ENCODE results near the gene EPAS1. TPM values are rescaled to one million over a fixed set of nuclear protein-coding genes. Genes with fewer than 3 reads are reported as not detected.

EPAS1 gene
- total RNA-seq, 1 experiment from 2014 or later, result 77.3 TPM

DNA sequence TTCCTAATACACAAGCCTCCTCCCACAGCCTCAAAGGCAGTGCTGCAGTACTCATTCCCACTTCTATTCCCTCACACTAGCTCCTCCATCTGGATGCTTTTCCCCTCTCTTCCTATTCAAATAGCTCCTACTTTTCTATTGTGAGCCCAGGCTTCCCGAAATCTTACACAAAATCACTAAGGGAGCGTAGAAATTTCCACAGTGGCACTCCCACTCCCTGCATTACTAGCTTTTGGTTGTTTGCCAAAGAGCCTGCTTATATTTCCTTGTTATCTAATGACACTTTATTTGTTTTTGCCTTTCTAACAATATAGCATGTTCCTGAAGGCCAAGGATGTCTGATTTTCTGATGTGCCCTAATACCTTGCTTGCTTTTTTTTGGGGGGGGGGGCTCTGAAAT lies 10.9 kb downstream of the EPAS1 start:
- no peaks in the 10 kb centered on the region for H3K27me3 Mint-ChIP-seq (ENCODE audit: insufficient read depth, unreplicated experiment)
- Histone ChIP-seq H3K36me3 (ENCODE audit: control insufficient read depth, insufficient read depth, low read length) (peaks cover 2% of the 10 kb centered on the region; the same call in 1 of the 2 replicates), H3K4me3 (ENCODE audit: low read depth, low read length) (no peak overlapping the region), H3K27me3 (replicated peaks; ENCODE audit: control insufficient read depth, insufficient read depth, low read length) (no peaks in the 10 kb centered on the region), H3K9me3 (no peaks in the 10 kb centered on the region), H3K4me1 (peaks cover 72% of the 10 kb centered on the region)
- TF ChIP-seq, protein P1, sequence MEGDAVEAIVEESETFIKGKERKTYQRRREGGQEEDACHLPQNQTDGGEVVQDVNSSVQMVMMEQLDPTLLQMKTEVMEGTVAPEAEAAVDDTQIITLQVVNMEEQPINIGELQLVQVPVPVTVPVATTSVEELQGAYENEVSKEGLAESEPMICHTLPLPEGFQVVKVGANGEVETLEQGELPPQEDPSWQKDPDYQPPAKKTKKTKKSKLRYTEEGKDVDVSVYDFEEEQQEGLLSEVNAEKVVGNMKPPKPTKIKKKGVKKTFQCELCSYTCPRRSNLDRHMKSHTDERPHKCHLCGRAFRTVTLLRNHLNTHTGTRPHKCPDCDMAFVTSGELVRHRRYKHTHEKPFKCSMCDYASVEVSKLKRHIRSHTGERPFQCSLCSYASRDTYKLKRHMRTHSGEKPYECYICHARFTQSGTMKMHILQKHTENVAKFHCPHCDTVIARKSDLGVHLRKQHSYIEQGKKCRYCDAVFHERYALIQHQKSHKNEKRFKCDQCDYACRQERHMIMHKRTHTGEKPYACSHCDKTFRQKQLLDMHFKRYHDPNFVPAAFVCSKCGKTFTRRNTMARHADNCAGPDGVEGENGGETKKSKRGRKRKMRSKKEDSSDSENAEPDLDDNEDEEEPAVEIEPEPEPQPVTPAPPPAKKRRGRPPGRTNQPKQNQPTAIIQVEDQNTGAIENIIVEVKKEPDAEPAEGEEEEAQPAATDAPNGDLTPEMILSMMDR (IDR thresholded peaks at IDR 0.05; ENCODE audit: insufficient read depth in 1 of 2, low read depth in 1 of 2, low read length in 1 of 2, severe bottlenecking in 1 of 2, unreplicated experiment in 1 of 2), result no peak
- DNase-seq, result no peak
- H3K36me3 Mint-ChIP-seq (ENCODE audit: insufficient read depth, unreplicated experiment), result peaks cover 10% of the 10 kb centered on the region
- ChIA-PET CTCF (interaction anchor here (0.9 to 2.0 kb wide), 5 partner anchors 11 to 264 kb away, joined by 3 to 6 read pairs (median 4); partner anchors contain the start of gene EPAS1), POLR2A (interaction anchor here (0.7 kb wide), 1 partner anchor 242 kb away, joined by 6 read pairs; no protein-coding TSS in a partner anchor)
- peak overlapping the region; percentile 59 for H3K4me3 Mint-ChIP-seq (ENCODE audit: unreplicated experiment)
- intact Hi-C loops (cut with micrococcal nuclease; ENCODE audit: unreplicated experiment), result no loop called here
- H3K9me3 Mint-ChIP-seq (ENCODE audit: unreplicated experiment), result peaks cover 9% of the 10 kb centered on the region
- H3K27ac Mint-ChIP-seq (ENCODE audit: unreplicated experiment), result peak overlapping the region; percentile 49
- peaks cover 65% of the 10 kb centered on the region for H3K4me1 Mint-ChIP-seq (ENCODE audit: low read depth, unreplicated experiment)
- BruUV-seq (replicated peaks), result no TSS peak

DNA sequence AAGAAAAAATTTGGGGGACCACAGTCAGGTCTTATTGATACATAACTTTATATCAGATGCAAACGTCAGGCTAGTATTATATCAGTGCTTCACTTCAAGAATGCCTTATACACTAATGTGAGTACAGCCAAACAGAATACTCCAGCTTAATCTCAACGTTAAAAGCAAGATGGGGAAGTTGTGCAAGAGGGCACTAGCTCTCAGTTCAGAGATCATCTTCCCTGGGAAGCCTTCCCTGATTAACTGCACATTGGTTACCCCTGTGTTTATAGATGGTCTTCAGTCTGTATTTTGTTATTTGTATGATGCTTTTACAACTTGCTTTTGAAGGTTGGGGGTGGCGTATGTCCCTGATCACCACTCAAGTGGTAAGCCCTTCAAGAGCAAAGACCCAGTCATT lies 11.4 kb downstream of the EPAS1 start:
- CTCF ChIA-PET, result interaction anchor here (0.9 to 2.0 kb wide), 3 partner anchors 12 to 264 kb away, joined by 3 to 6 read pairs (median 4); partner anchors contain the start of gene EPAS1
- intact Hi-C loops (cut with micrococcal nuclease; ENCODE audit: unreplicated experiment), result no loop called here
- H3K4me1 ChIP-seq, result peaks cover 66% of the 10 kb centered on the region
- TF ChIP-seq, protein P1 (IDR thresholded peaks at IDR 0.05; ENCODE audit: insufficient read depth in 1 of 2, low read depth in 1 of 2, low read length in 1 of 2, severe bottlenecking in 1 of 2, unreplicated experiment in 1 of 2), result no peak
- Mint-ChIP-seq H3K27me3 (ENCODE audit: insufficient read depth, unreplicated experiment) (no peaks in the 10 kb centered on the region), H3K27ac (ENCODE audit: unreplicated experiment) (no peak overlapping the region), H3K9me3 (ENCODE audit: unreplicated experiment) (peaks cover 9% of the 10 kb centered on the region), H3K36me3 (ENCODE audit: insufficient read depth, unreplicated experiment) (peaks cover 10% of the 10 kb centered on the region), H3K4me3 (ENCODE audit: unreplicated experiment) (no peak overlapping the region), H3K4me1 (ENCODE audit: low read depth, unreplicated experiment) (peaks cover 60% of the 10 kb centered on the region)
- no peaks in the 10 kb centered on the region for H3K9me3 ChIP-seq
- DNase-seq, result no peak
- POLR2A ChIA-PET, result interaction anchor here (0.7 kb wide), 1 partner anchor 243 kb away, joined by 6 read pairs; no protein-coding TSS in a partner anchor
- H3K27me3 ChIP-seq (replicated peaks; ENCODE audit: control insufficient read depth, insufficient read depth, low read length), result no peaks in the 10 kb centered on the region
- H3K36me3 ChIP-seq (ENCODE audit: control insufficient read depth, insufficient read depth, low read length), result peaks cover 2% of the 10 kb centered on the region; the same call in 1 of the 2 replicates
- H3K4me3 ChIP-seq (ENCODE audit: low read depth, low read length), result no peak overlapping the region
- no TSS peak for BruUV-seq (replicated peaks)

DNA sequence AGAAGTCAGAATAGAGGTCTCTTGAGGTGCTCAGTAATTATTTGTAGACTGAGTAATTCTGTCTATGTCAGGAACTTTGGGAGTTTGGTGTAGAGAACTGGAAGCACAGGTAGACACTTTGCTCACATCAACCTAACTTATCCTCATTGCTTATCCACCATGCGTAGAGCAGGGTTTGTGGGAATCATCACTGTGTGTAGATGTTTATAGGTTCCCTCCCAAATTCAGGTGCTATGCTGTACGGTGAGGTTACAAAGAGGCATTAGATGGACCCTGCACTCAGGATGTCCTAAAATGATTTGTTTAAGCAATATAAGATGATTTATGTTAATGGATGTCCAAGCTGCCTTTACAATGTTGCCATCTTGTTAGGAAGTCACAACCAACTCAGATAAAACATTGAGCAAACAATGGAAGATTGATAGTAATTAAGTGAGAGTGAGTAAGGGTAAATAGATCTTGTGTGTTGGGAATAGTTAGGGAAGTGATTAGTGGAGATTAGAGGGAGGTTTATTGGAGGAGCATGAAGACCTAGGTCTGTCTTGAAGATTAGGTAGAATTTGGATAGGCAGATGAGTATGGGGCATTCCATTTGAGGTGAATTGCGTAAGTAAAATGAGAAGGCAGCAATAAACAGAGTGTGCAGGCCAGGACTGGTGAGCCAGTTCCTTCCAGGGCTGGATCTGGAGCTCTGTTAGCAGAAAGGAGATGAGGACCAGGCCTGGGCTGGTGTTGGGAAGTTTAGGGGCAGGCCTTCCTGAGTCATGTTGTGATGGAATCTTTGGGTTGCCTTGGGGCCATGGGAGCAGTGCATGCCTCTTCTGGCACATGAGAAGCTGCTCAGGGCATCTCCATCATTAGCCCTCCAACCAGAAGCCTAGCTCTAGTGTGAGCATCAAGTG lies 12.1 kb downstream of the EPAS1 start:
- Mint-ChIP-seq H3K36me3 (ENCODE audit: insufficient read depth, unreplicated experiment) (peaks cover 10% of the 10 kb centered on the region), H3K27ac (ENCODE audit: unreplicated experiment) (no peak overlapping the region), H3K9me3 (ENCODE audit: unreplicated experiment) (peaks cover 9% of the 10 kb centered on the region), H3K4me3 (ENCODE audit: unreplicated experiment) (no peak overlapping the region), H3K4me1 (ENCODE audit: low read depth, unreplicated experiment) (peaks cover 56% of the 10 kb centered on the region), H3K27me3 (ENCODE audit: insufficient read depth, unreplicated experiment) (no peaks in the 10 kb centered on the region)
- Histone ChIP-seq H3K4me3 (ENCODE audit: low read depth, low read length) (no peak overlapping the region), H3K9me3 (no peaks in the 10 kb centered on the region), H3K4me1 (peaks cover 64% of the 10 kb centered on the region), H3K27me3 (replicated peaks; ENCODE audit: control insufficient read depth, insufficient read depth, low read length) (no peaks in the 10 kb centered on the region), H3K36me3 (ENCODE audit: control insufficient read depth, insufficient read depth, low read length) (peaks cover 2% of the 10 kb centered on the region; the same call in 1 of the 2 replicates)
- ChIA-PET POLR2A (no interaction called here), CTCF (no interaction called here)
- no TSS peak for BruUV-seq (replicated peaks)
- no peak for DNase-seq
- TF ChIP-seq, protein P1 (IDR thresholded peaks at IDR 0.05; ENCODE audit: insufficient read depth in 1 of 2, low read depth in 1 of 2, low read length in 1 of 2, severe bottlenecking in 1 of 2, unreplicated experiment in 1 of 2), result no peak
- intact Hi-C loops (cut with micrococcal nuclease; ENCODE audit: unreplicated experiment), result no loop called here
